ENCODE measurements around the gene TGFB1I1.
A peak's percentile ranks its signal among the peaks of the same experiment; 100 is the strongest.
"Not testable (repeated sequence)": the region's sequence is repeated elsewhere in the genome, so short reads cannot be mapped to it uniquely, and the experiment has no call there.

Gene TGFB1I1

GRCh38 chr16:31473264-31473984, 1.5 kb downstream of the TGFB1I1 start:
- DNase-seq: no peak

GRCh38 chr16:31474173-31474714, 2.3 kb downstream of the TGFB1I1 start:
- DNase-seq: no peak

DNA sequence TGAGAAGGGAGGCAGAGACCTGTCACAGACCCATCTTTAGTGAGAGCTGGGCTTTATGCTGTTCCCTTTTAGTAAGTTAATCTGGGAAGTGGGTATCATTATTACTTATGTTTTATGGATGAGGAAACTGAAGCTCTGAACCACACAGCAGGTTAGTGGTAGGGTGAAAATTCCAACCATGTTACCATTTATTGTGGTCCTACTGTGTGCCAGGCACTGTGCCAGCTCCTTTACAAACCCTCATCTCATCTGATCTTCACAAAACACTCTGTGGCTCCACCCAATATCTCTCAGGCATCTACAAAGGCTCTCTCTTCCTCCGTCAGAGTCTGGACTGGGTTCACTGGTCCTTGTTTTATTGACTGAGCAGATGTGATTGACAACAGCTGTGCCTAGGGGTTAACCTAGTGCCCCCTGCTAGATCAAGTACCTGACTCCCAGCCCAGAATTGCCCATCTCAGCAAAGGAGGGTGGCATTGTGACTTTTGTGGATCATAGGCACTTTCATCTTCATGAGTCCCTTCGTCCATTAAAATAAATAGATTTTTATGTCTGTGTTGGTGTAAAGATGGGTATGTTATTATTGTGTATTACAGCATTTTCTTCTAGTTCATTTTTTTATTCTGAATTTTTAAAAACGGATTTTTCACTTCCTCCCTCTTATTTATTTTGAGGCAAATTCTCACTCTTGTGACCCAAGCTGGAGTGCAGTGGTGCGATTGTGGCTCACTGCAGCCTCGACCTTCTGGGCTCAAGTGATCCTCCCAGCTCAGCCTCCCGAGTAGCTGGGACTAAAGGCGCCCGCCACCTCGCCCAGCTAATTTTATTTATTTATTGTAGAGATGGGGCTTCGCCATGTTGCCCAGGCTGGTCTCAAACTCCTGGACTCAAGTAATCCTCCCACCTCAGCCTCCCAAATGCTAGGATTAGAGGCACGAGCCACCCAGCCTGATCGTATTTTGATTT, 3.1 kb downstream of the TGFB1I1 start:
- no peak for DNase-seq

DNA sequence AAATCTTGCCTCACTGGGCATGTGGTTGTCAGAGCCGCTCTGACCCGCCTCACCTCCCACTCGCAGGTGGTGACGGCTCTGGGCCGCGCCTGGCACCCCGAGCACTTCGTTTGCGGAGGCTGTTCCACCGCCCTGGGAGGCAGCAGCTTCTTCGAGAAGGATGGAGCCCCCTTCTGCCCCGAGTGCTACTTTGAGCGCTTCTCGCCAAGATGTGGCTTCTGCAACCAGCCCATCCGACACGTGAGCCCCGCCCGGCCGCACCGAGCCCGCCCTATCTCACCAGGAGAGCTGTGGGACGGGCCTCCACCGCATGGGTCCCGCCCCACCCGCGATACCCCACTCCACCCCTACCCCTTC, 4.0 kb downstream of the TGFB1I1 start:
- no peak for DNase-seq

GRCh38 chr16:31476303-31477219, 4.6 kb downstream of the TGFB1I1 start:
- DNase-seq: peak; percentile 79

DNA sequence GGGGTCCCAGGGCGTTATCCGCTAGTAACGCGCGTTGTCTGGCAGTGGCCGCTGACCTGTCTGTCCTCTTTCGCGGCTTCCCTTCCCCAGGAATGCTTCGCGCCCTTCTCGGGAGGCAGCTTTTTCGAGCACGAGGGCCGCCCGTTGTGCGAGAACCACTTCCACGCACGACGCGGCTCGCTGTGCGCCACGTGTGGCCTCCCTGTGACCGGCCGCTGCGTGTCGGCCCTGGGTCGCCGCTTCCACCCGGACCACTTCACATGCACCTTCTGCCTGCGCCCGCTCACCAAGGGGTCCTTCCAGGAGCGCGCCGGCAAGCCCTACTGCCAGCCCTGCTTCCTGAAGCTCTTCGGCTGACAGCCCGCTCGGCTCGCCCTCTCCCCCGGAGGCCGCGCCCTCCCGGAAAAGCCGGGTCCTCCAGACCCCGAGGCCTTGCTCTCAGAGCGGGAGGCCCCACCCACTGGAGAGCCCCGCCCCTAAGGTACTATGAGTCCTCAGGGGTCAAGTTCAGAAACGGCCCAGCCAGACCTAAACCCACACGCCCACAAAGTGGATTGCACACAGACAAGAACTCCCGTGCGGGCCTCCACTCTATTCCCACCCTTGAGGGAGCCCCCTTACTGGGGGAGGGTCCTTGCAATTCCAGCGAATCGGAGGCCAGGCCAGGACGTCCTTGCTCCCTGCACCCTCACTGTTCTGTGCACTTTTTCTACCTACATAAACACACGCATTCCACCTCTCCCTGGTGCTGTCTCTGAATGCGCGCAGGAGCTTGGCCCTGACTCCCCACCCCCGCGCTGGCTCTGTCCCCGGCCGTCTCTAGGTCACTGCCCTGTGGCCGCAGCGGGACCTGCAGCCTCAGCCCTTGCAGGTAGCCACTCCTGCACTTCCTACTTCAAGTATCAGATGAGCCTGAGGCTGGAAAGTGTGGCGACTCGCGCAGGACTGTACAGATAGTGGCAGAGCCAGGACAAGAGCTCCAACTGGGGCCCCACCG, 5.6 kb downstream of the TGFB1I1 start:
- DNase-seq: peak; percentile 52

DNA sequence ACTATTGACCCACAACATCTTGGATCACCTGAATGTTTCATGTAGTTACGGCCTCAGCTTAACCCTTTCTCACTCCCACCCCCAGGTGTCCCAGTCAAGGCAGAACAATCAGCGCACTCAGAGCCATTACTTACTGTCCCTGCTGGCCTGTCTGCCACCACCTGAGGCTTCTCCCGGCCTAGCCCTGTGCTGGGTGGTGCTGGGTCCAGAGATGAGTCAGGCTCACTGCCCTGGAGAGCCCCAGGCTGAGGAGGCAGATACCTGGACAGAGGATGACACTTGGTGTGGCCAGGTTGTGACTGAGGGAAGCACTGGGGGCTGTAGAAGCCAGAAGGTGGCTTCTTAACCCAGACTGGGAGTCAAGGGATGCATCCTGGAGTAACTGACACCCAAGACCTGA, 7.0 kb downstream of the TGFB1I1 start:
- no peak for DNase-seq

DNA sequence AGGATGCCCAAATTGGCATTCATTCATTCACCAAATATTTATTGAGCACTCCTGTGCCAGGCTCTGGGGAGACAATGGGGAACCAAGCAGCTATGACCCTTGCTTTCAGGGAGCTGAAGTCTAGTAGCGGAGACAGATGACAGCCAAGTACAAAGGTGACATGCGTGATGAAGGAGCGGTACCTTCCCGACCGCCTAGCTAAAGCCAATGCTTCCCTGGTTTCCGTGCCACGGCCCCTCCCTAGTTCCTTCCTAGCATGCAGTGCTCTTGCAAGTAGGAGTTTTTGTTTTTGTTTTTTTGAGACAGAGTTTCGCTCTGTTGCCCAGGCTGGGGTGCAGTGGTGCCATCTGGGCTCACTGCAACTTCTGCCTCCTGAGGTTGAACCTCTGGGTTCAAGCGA, 7.8 kb downstream of the TGFB1I1 start:
- DNase-seq: no peak

DNA sequence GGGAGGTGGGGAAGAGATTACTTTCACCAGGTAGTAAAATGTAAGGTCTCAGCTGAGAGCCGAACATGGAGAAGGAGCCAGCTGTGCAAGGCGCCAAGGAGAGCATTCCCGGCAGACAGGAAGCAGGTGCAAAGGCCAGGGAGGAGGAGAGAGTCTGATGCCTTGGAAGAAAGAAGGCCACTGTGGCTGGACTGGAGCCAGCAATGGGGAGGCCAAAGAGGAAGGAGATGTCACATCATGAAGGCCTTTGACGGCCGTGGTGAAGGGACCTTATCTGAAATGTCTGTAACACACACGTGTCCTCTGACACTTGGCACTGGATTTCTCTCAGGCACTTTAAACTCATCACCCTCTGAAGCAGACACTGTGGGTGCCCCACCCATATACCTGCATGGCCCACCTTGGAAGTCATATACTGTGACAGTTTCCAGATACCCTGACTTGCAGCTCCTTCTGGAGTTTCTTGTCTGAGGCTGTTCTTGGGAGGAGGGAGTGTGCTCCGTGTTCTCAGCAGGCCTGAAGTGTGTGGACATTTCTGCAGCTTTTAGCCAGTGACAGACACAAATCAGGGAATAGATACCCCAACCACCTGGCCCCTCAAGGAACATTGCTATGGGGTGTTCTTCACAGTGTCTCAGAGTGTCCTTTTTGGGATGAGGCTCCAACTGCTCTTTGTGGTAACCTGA, 9.0 kb downstream of the TGFB1I1 start:
- DNase-seq: no peak

DNA sequence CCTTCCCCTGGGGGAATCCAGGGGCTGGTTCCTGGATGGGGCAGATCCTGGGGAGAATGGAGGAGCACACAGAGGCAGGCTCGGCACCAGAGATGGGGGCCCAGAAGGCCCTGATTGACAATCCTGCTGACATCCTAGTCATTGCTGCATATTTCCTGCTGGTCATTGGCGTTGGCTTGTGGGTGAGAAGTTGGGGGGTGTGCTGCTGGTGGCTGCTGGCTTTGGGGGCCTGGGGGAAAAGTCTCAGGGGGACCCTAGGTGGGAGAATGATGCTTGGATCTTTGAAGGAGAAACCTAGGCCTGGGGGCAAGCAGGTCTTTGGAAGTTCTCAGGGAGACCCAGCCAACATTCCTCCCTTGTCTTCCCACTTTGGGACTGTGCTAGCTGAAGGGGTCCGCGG, 11.1 kb downstream of the TGFB1I1 start, which contains the start of gene SLC5A2:
TSS of gene SLC5A2 (plus strand) at position 43 of the 400 bp plus-strand sequence. CDS start at position 57, 14 bp downstream.
- DNase-seq: no peak

DNA sequence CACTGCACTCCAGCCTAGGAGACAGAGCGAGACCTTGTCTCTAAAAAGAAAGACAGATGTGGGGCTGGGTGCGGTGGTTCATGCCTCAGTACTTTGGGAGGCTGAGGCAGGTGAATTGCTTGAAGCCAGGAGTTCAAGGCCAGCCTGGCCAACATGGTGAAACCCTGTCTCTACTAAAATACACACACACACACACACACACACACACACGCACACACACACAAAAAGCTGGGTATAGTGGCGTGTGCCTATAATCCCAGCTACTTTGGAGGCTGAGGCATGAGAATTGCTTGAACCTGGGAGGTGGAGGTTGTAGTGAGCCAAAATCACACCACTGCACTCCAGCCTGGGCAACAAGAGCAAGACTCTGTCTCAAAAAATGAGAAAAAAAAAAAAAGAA, 12.1 kb downstream of the TGFB1I1 start:
- not testable (repeated sequence) for DNase-seq

DNA sequence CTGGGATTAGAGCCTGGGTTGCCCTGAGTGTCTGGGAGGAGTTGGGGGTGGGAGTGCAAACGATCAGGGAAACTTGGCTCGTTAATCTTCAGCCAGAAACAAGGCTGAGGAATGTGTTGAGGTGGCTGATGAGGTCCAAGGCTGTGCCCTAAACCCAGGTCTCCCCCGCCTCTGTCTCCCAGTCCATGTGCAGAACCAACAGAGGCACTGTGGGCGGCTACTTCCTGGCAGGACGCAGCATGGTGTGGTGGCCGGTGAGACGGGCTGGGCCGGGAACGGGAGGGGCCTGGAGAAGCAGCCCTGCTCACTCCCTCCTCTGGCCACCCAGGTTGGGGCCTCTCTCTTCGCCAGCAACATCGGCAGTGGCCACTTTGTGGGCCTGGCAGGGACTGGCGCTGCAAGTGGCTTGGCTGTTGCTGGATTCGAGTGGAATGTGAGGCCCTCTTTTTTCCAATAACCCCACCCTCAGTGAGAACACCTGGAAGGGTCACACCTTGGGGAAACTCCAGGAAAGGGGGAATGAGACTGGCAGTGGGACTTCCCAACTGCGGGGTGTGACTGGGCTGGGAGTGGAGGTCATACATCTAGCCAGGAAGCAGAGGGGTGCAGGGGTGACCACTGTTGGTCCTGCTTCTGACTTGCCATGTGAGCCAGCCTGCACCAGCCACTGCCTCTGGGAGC, 12.7 kb downstream of the TGFB1I1 start:
- DNase-seq: no peak

- DNase-seq: no peak
These were observed 13.6 kb downstream of the TGFB1I1 start for GRCh38 chr16:31485571-31485970.

GRCh38 chr16:31486045-31486444, 14.1 kb downstream of the TGFB1I1 start:
- no peak for DNase-seq

DNA sequence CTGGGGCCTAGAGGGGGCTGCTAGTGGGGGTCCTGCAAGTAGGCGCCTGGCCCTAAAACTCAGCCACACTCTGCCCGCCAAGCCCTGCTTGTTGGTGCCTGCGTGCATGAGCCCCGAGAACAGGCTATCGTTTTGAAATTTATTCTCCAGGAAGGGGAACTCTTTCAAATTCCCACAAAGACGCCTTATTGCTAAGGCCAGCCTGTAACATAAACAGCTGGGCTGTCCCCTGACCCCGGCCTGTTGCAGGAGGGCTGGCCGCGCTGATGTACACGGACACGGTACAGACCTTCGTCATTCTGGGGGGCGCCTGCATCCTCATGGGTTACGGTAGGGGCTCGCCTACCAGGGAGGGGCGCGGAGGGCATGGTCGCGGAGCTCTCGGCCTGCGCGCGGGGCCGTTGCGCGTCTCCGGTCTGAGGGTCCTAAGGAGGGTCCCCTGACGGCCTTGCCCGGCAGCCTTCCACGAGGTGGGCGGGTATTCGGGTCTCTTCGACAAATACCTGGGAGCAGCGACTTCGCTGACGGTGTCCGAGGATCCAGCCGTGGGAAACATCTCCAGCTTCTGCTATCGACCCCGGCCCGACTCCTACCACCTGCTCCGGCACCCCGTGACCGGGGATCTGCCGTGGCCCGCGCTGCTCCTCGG, 15.2 kb downstream of the TGFB1I1 start:
- DNase-seq: no peak

- peak; percentile 64 for DNase-seq
These were observed 15.9 kb downstream of the TGFB1I1 start for GRCh38 chr16:31487720-31488467.

GRCh38 chr16:31488468-31489297, 16.7 kb downstream of the TGFB1I1 start:
- no peak for DNase-seq

DNA sequence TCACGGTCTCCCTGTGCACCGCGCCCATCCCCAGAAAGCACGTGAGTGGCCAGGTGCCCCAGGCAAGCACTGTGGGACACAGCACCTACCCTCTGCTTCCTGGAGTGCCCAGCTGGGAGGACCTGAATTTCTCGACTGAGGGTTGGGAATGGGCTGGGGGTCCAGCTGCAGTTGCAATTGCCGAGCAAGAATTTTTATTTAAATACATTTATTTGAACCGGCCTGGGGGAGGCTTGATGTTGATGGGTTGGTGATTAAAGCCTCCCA, 17.3 kb downstream of the TGFB1I1 start:
- no peak for DNase-seq

Measured in activated CD4-positive, CD25-positive, alpha-beta regulatory T cell treated with anti-CD3 and anti-CD28 coated beads, Interleukin-2, amount 50 U/mL, for 72 hours (primary cell).